CD4-positive, alpha-beta T cell (primary cell): ENCODE data around the gene SAMHD1. TPM values are rescaled to one million over a fixed set of nuclear protein-coding genes. Genes with fewer than 3 reads are reported as not detected.
A peak's percentile ranks its signal among the peaks of the same experiment; 100 is the strongest.
"Not testable (repeated sequence)": the region's sequence is repeated elsewhere in the genome, so short reads cannot be mapped to it uniquely, and the experiment has no call there.

Experiments used
- ATAC-seq: fragments of 200-7000 bp; cut with Tn5 transposase; one replicate; pipeline ENCODE4 v1.10.0; 2022; ENCODE audit warnings: mild to moderate bottlenecking; ENCODE audit not compliant: poor library complexity
- CTCF ChIA-PET: fragments of 350-600 bp; sonication (Branson Sonifier 250); formaldehyde crosslinking; loops from one replicate; lab custom pipeline; 2021; ENCODE audit warnings: antibody characterized with exemption, inconsistent platforms; lab: Charles Lee
- POLR2A ChIA-PET: fragments of 350-600 bp; sonication (Branson Sonifier 250); formaldehyde crosslinking; loops from one replicate; lab custom pipeline; 2021; ENCODE audit warnings: antibody characterized with exemption, inconsistent platforms; lab: Charles Lee
- DNase-seq, 14 experiments: peaks; one replicate each; pipeline ENCODE4 v3.0.0-alpha.2; 2013 to 2020; ENCODE audit warnings: mixed read lengths in 2 of 14
- H3K27ac ChIP-seq, 2 donors: one replicate each; pipeline versions ENCODE4 v1.5.1 to v1.7.0; 2013; ENCODE audit warnings: low read length in 2 of 2, low read depth in 1 of 2, mild to moderate bottlenecking in 1 of 2
- H3K27me3 ChIP-seq, 2 experiments: 1 replicate in 1 of 2; 2 replicates in 1 of 2; pipeline versions ENCODE4 v1.6.1 to v1.7.0; 2013; ENCODE audit warnings: low read length in 2 of 2, control low read depth in 1 of 2, mild to moderate bottlenecking in 1 of 2, moderate library complexity in 1 of 2; ENCODE audit not compliant: insufficient read depth in 2 of 2, control insufficient read depth in 1 of 2
- H3K36me3 ChIP-seq: one replicate; pipeline ENCODE4 v1.6.1; 2013; ENCODE audit warnings: low read length, control low read depth; ENCODE audit not compliant: insufficient read depth
- H3K4me1 ChIP-seq: one replicate; pipeline ENCODE4 v1.6.1; 2013; ENCODE audit warnings: low read length, control low read depth; ENCODE audit not compliant: insufficient read depth
- H3K4me3 ChIP-seq: one replicate; pipeline ENCODE4 v1.5.1; 2013; ENCODE audit warnings: mild to moderate bottlenecking, low read length, moderate library complexity
- H3K9me3 ChIP-seq, 2 experiments: 1 replicate in 1 of 2; 2 replicates in 1 of 2; pipeline versions ENCODE4 v1.6.1 to v1.7.0; 2013; ENCODE audit warnings: low read length in 2 of 2, mild to moderate bottlenecking in 2 of 2, control low read depth in 1 of 2, moderate library complexity in 1 of 2; ENCODE audit not compliant: control insufficient read depth in 1 of 2, insufficient read depth in 1 of 2
- H3K27ac Mint-ChIP-seq: one replicate; pipeline ENCODE4 v1.8.0; 2020; ENCODE audit warnings: mixed read lengths
- H3K27me3 Mint-ChIP-seq: one replicate; pipeline ENCODE4 v1.8.0; 2021; ENCODE audit warnings: mixed read lengths
- H3K36me3 Mint-ChIP-seq: one replicate; pipeline ENCODE4 v1.8.0; 2021; ENCODE audit warnings: low read depth, mixed read lengths
- H3K4me1 Mint-ChIP-seq: one replicate; pipeline ENCODE4 v1.8.0; 2021; ENCODE audit warnings: low read depth, mixed read lengths
- H3K4me3 Mint-ChIP-seq: one replicate; pipeline ENCODE4 v1.8.0; 2020; ENCODE audit warnings: mild to moderate bottlenecking, mixed read lengths
- H3K9me3 Mint-ChIP-seq: one replicate; pipeline ENCODE4 v1.8.0; 2020; ENCODE audit warnings: mixed read lengths
- intact Hi-C, 2 experiments: fragments of 100-400 bp; cut with DNase I in 1 of 2; cut with micrococcal nuclease in 1 of 2; formaldehyde crosslinking; loops; one replicate each; pipeline versions ENCODE4 v1.15.1 to v1.9.0; 2023 to 2025; cut with DNase I, micrococcal nuclease
- total RNA-seq, 174 experiments: library from RNA in 2 of 174; stranded (reverse) in 2 of 174; gene quantifications; one replicate each; pipeline ENCODE4 v1.2.3 and lab custom pipeline; 2021 to 2026
- TF ChIP-seq, protein P1 (sequence below): fragments of 200-600 bp; IDR thresholded peaks from one replicate; pipeline ENCODE4 v1.8.0; 2022; ENCODE audit warnings: antibody characterized with exemption, mild to moderate bottlenecking

Gene SAMHD1
- total RNA-seq, 2 experiments from 2014 or later = 232 to 239 TPM

DNA sequence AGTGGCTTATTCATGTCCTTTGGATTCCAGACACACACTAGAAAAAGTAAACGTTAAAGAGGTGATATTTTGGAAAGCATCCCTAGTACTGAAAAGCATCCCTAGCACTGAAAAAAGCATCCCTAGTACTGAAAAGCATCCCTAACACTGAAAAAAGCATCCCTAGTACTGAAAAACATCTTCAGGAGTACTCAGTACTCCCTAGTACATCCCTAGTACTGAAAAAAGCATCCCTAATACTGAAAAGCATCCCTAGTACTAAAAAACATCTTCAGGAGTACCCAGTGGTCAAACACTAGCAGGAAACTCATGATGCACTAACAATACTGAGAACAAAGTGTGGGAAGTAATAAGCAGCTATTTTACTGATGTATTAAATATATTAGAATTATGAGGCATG, 45.6 kb upstream of the SAMHD1 start:
- peaks cover 17% of the 10 kb centered on the region for H3K4me1 Mint-ChIP-seq
- Histone ChIP-seq H3K36me3 (peaks cover 12% of the 10 kb centered on the region), H3K27ac (no peak overlapping the region), H3K4me1 (peaks cover 4% of the 10 kb centered on the region), H3K27me3 (no peaks in the 10 kb centered on the region), H3K4me3 (no peak overlapping the region), H3K9me3 (no peaks in the 10 kb centered on the region)
- no peak for DNase-seq
- H3K9me3 Mint-ChIP-seq = peaks cover 7% of the 10 kb centered on the region
- H3K27ac Mint-ChIP-seq = peak overlapping the region; percentile 55
- POLR2A ChIA-PET = interaction anchor here (0.7 kb wide), 1 partner anchor 47 kb away, joined by 3 read pairs; no protein-coding TSS in a partner anchor
- no peak for ATAC-seq
- CTCF ChIA-PET = no interaction called here
- no peaks in the 10 kb centered on the region for H3K27me3 Mint-ChIP-seq
- TF ChIP-seq, protein P1, sequence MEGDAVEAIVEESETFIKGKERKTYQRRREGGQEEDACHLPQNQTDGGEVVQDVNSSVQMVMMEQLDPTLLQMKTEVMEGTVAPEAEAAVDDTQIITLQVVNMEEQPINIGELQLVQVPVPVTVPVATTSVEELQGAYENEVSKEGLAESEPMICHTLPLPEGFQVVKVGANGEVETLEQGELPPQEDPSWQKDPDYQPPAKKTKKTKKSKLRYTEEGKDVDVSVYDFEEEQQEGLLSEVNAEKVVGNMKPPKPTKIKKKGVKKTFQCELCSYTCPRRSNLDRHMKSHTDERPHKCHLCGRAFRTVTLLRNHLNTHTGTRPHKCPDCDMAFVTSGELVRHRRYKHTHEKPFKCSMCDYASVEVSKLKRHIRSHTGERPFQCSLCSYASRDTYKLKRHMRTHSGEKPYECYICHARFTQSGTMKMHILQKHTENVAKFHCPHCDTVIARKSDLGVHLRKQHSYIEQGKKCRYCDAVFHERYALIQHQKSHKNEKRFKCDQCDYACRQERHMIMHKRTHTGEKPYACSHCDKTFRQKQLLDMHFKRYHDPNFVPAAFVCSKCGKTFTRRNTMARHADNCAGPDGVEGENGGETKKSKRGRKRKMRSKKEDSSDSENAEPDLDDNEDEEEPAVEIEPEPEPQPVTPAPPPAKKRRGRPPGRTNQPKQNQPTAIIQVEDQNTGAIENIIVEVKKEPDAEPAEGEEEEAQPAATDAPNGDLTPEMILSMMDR = no peak
- intact Hi-C loops = no loop called here
- H3K4me3 Mint-ChIP-seq = no peak overlapping the region
- peaks cover 48% of the 10 kb centered on the region for H3K36me3 Mint-ChIP-seq

DNA sequence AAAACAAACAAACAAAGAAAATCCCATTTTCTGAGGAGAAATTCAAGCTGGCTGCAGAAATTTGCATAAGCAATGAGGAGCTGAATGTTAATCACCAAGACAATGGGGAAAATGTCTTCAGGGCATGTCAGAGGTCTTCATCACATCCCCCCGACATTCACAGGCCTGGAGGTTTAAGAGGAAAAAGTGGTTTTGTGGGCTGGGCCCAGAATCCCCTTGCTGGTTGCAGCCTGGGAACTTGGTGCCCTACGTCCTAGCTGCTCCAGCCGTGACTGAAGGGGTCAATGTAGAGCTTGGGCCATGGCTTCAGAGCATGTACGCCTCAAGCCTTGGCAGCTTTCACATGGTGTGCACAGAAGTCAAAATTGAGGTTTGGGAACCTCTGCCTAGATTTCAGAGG, 42.7 kb upstream of the SAMHD1 start:
- H3K4me3 Mint-ChIP-seq, ATAC-seq, H3K9me3 ChIP-seq, CTCF ChIA-PET, intact Hi-C loops, H3K4me3 ChIP-seq, H3K27ac Mint-ChIP-seq, DNase-seq, H3K9me3 Mint-ChIP-seq, H3K27ac ChIP-seq, H3K27me3 ChIP-seq, H3K27me3 Mint-ChIP-seq: not testable (repeated sequence)
- POLR2A ChIA-PET = interaction anchor here (0.9 kb wide), 1 partner anchor 47 kb away, joined by 3 read pairs; no protein-coding TSS in a partner anchor
- peaks cover 50% of the 10 kb centered on the region for H3K36me3 Mint-ChIP-seq
- peaks cover 41% of the 10 kb centered on the region for H3K4me1 Mint-ChIP-seq
- H3K4me1 ChIP-seq = peaks cover 14% of the 10 kb centered on the region
- H3K36me3 ChIP-seq = peaks cover 12% of the 10 kb centered on the region

DNA sequence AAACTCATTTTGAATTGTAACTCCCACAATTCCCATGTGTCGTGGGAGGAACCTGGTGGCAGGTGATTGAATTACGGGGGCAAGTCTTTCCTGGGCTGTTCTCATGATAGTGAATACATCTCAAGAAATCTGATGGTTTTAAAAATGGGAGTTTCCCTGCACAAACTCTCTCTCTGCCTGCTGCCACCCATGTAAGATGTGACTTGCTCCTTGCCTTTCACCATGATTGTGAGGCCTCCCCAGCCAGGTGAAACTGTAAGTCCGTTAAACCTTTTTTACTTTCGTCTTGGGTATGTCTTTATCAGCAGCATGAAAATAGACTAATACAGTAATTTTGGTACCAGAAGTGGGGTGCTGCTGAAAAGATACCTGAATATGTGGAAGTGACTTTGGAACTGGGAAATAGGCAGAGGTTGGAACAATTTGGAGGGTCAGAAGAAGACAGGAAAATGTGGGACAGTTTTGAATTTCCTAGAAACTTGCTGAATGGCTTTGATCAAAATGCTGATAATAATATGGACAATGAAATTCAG, 41.4 kb upstream of the SAMHD1 start:
- no peaks in the 10 kb centered on the region for H3K27me3 Mint-ChIP-seq
- no peak for ATAC-seq
- peaks cover 46% of the 10 kb centered on the region for H3K36me3 Mint-ChIP-seq
- H3K4me3 ChIP-seq = no peak overlapping the region
- no peak overlapping the region for H3K4me3 Mint-ChIP-seq
- no peaks in the 10 kb centered on the region for H3K27me3 ChIP-seq
- peaks cover 9% of the 10 kb centered on the region for H3K9me3 Mint-ChIP-seq
- peaks cover 24% of the 10 kb centered on the region for H3K4me1 ChIP-seq
- no peak overlapping the region for H3K27ac ChIP-seq
- POLR2A ChIA-PET = interaction anchor here (0.8 kb wide), 1 partner anchor 38 kb away, joined by 3 read pairs; no protein-coding TSS in a partner anchor
- peaks cover 46% of the 10 kb centered on the region for H3K4me1 Mint-ChIP-seq
- intact Hi-C loops = no loop called here
- no peaks in the 10 kb centered on the region for H3K9me3 ChIP-seq
- peaks cover 12% of the 10 kb centered on the region for H3K36me3 ChIP-seq
- DNase-seq = no peak
- no peak overlapping the region for H3K27ac Mint-ChIP-seq
- CTCF ChIA-PET = interaction anchor here (1.1 kb wide), 1 partner anchor 39 kb away, joined by 5 read pairs; no protein-coding TSS in a partner anchor
- TF ChIP-seq, protein P1 = no peak

DNA sequence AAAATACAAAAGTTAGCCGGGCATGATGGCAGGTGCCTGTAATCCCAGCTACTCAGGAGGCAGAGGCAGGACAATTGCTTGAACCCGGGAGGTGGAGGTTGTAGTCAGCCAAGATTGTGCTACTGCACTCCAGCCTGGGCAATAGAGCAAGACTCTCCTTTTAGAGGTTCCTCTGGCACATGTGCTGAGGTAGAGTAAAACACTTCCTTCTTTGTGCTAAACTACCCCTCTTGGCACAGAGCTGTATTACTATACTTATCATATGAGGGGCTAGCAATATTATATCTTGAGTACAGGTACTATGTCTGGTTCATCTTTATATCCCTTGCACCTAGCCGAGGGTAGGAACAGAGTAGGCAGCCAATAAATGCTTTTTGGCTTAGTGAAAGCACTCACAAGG, 40.2 kb upstream of the SAMHD1 start:
- peaks cover 42% of the 10 kb centered on the region for H3K36me3 Mint-ChIP-seq
- Histone ChIP-seq H3K4me1 (peaks cover 29% of the 10 kb centered on the region), H3K27ac (no peak overlapping the region), H3K4me3 (no peak overlapping the region), H3K9me3 (no peaks in the 10 kb centered on the region), H3K27me3 (no peaks in the 10 kb centered on the region), H3K36me3 (peaks cover 12% of the 10 kb centered on the region)
- intact Hi-C loops = no loop called here
- POLR2A ChIA-PET = no interaction called here
- CTCF ChIA-PET = interaction anchor here (1.1 kb wide), 1 partner anchor 38 kb away, joined by 5 read pairs; no protein-coding TSS in a partner anchor
- TF ChIP-seq, protein P1 = no peak
- H3K27me3 Mint-ChIP-seq = no peaks in the 10 kb centered on the region
- H3K9me3 Mint-ChIP-seq = peaks cover 9% of the 10 kb centered on the region
- peak overlapping the region; percentile 68 for H3K27ac Mint-ChIP-seq
- DNase-seq (no peak), ATAC-seq (no peak)
- H3K4me3 Mint-ChIP-seq = no peak overlapping the region
- H3K4me1 Mint-ChIP-seq = peaks cover 47% of the 10 kb centered on the region
